ENCODE data around the gene RAPGEF1.

The RAPGEF1 gene

DNA sequence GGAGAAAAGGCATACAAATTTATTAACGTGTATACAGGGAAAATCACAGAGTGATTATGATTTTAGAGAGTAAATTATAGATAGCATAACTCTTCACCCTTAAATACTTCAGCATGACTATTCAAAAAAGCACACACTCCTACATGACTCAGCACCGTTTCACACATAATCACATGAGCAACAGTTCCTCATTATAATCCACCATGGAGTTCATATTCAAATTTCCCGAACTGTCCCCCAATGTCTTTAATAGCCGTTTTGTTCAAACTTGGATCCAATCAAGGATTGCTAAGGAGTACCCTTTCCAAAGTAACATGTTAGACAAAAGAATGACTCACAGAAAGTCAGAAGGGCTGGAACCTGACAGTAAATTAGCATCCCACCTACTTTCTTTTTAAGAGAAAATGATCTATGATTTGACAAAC is 32.1 kb downstream of the RAPGEF1 start:
- Histone ChIP-seq H3K9ac (ENCODE audit: low read length) (no peak overlapping the region), H3K23ac (ENCODE audit: low read length) (no peak overlapping the region), H3K27ac (ENCODE audit: low read depth, low read length) (no peak overlapping the region), H3K18ac (ENCODE audit: low read length) (no peak overlapping the region), H4K5ac (ENCODE audit: low read length) (no peak overlapping the region), H3K79me2 (ENCODE audit: control insufficient read depth, insufficient read depth, low read length) (peaks cover 26% of the 10 kb centered on the region), H3K79me1 (ENCODE audit: low read length) (peaks cover 10% of the 10 kb centered on the region), H3K27me3 (ENCODE audit: insufficient read depth, low read length, poor library complexity) (no peaks in the 10 kb centered on the region), H2BK15ac (replicated peaks; ENCODE audit: low read depth) (no peak overlapping the region), H3K4me3 (ENCODE audit: low read length) (no peak overlapping the region), H2BK5ac (ENCODE audit: low read length) (no peak overlapping the region), H3K36me3 (ENCODE audit: control insufficient read depth, insufficient read depth, low read length) (no peaks in the 10 kb centered on the region), H3K4me2 (ENCODE audit: low read length) (no peak overlapping the region), H3K4ac (ENCODE audit: low read depth, low read length) (no peak overlapping the region), H2AK5ac (ENCODE audit: low read length) (no peak overlapping the region), H2BK120ac (ENCODE audit: low read depth, low read length) (no peak overlapping the region), H3K4me1 (ENCODE audit: control insufficient read depth, low read depth, low read length) (peaks cover 7% of the 10 kb centered on the region), H4K8ac (ENCODE audit: low read depth, low read length) (no peak overlapping the region), H3K56ac (ENCODE audit: low read length) (no peak overlapping the region)
- no peak for DNase-seq
- no CpG with 5 or more reads among the region's 4 CpGs for WGBS (ENCODE audit: extremely low coverage, insufficient coverage, low lambda C conversion rate)

DNA sequence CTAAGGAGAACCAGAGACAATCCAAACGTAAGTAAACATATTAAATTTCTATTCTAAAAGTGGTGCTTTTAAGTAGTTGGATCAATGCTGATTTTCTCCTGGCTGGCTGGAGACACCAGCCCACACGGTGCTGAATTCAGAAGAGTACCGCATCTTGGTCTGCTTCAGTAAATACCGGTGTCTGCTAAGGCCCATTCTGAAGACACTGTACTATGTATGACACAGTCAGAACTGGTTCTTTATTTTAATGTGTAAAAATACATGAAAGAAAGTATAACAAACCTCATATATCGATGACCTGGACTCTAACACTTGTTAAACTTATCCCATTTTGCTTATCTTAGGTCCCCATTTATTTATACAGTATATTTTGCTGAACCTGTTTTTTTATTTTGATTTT is 32.8 kb downstream of the RAPGEF1 start:
- Histone ChIP-seq H3K79me1 (ENCODE audit: low read length) (peaks cover 9% of the 10 kb centered on the region), H3K4me3 (ENCODE audit: low read length) (no peak overlapping the region), H3K27ac (ENCODE audit: low read depth, low read length) (no peak overlapping the region), H3K23ac (ENCODE audit: low read length) (no peak overlapping the region), H3K79me2 (ENCODE audit: control insufficient read depth, insufficient read depth, low read length) (peaks cover 22% of the 10 kb centered on the region), H3K27me3 (ENCODE audit: insufficient read depth, low read length, poor library complexity) (no peaks in the 10 kb centered on the region), H2BK5ac (ENCODE audit: low read length) (no peak overlapping the region), H3K9ac (ENCODE audit: low read length) (no peak overlapping the region), H4K5ac (ENCODE audit: low read length) (no peak overlapping the region), H4K8ac (ENCODE audit: low read depth, low read length) (no peak overlapping the region), H3K4me1 (ENCODE audit: control insufficient read depth, low read depth, low read length) (peaks cover 6% of the 10 kb centered on the region), H3K4ac (ENCODE audit: low read depth, low read length) (no peak overlapping the region), H3K18ac (ENCODE audit: low read length) (no peak overlapping the region), H3K56ac (ENCODE audit: low read length) (no peak overlapping the region), H2BK15ac (replicated peaks; ENCODE audit: low read depth) (no peak overlapping the region), H2BK120ac (ENCODE audit: low read depth, low read length) (no peak overlapping the region), H3K4me2 (ENCODE audit: low read length) (no peak overlapping the region), H2AK5ac (ENCODE audit: low read length) (no peak overlapping the region), H3K36me3 (ENCODE audit: control insufficient read depth, insufficient read depth, low read length) (no peaks in the 10 kb centered on the region)
- no peak for DNase-seq
- WGBS (ENCODE audit: extremely low coverage, insufficient coverage, low lambda C conversion rate), result no CpG with 5 or more reads among the region's 5 CpGs

DNA sequence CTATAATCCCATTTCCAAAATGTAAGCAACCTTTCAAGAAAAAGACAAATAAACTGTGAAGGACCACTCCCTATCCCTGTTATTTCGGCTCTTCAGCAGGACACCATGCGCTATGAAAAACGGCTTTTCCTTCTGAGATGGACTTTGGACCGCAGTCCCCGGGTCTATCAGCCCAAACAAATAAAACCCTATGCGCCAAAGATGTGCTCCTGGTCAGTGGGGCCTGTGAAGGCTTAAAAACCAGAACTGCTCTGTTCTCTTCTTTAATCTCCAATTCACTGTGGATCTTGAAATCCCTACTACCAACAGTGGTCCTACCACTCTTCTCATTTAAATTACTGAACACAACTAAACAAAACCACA is 33.3 kb downstream of the RAPGEF1 start:
- no peak overlapping the region for H2BK5ac ChIP-seq (ENCODE audit: low read length)
- peaks cover 8% of the 10 kb centered on the region for H3K79me1 ChIP-seq (ENCODE audit: low read length)
- H3K4ac ChIP-seq (ENCODE audit: low read depth, low read length), result no peak overlapping the region
- DNase-seq, result no peak
- no peaks in the 10 kb centered on the region for H3K27me3 ChIP-seq (ENCODE audit: insufficient read depth, low read length, poor library complexity)
- peaks cover 19% of the 10 kb centered on the region for H3K79me2 ChIP-seq (ENCODE audit: control insufficient read depth, insufficient read depth, low read length)
- WGBS (ENCODE audit: extremely low coverage, insufficient coverage, low lambda C conversion rate), result no CpG with 5 or more reads among the region's 6 CpGs
- H2BK120ac ChIP-seq (ENCODE audit: low read depth, low read length), result peak overlapping the region; percentile 49
- H2BK15ac ChIP-seq (replicated peaks; ENCODE audit: low read depth), result no peak overlapping the region
- no peak overlapping the region for H4K8ac ChIP-seq (ENCODE audit: low read depth, low read length)
- peak overlapping the region; percentile 40 for H3K18ac ChIP-seq (ENCODE audit: low read length)
- H3K4me1 ChIP-seq (ENCODE audit: control insufficient read depth, low read depth, low read length), result peaks cover 6% of the 10 kb centered on the region
- H3K4me2 ChIP-seq (ENCODE audit: low read length), result no peak overlapping the region
- no peak overlapping the region for H3K23ac ChIP-seq (ENCODE audit: low read length)
- no peaks in the 10 kb centered on the region for H3K36me3 ChIP-seq (ENCODE audit: control insufficient read depth, insufficient read depth, low read length)
- no peak overlapping the region for H3K4me3 ChIP-seq (ENCODE audit: low read length)
- no peak overlapping the region for H3K9ac ChIP-seq (ENCODE audit: low read length)
- no peak overlapping the region for H3K56ac ChIP-seq (ENCODE audit: low read length)
- no peak overlapping the region for H2AK5ac ChIP-seq (ENCODE audit: low read length)
- H3K27ac ChIP-seq (ENCODE audit: low read depth, low read length), result no peak overlapping the region
- no peak overlapping the region for H4K5ac ChIP-seq (ENCODE audit: low read length)

- Histone ChIP-seq H3K18ac (ENCODE audit: low read length) (no peak overlapping the region), H4K8ac (ENCODE audit: low read depth, low read length) (no peak overlapping the region), H4K5ac (ENCODE audit: low read length) (no peak overlapping the region), H2BK5ac (ENCODE audit: low read length) (no peak overlapping the region), H2AK5ac (ENCODE audit: low read length) (no peak overlapping the region), H3K36me3 (ENCODE audit: control insufficient read depth, insufficient read depth, low read length) (no peaks in the 10 kb centered on the region), H2BK120ac (ENCODE audit: low read depth, low read length) (no peak overlapping the region), H2BK15ac (replicated peaks; ENCODE audit: low read depth) (no peak overlapping the region), H3K79me2 (ENCODE audit: control insufficient read depth, insufficient read depth, low read length) (peaks cover 19% of the 10 kb centered on the region), H3K56ac (ENCODE audit: low read length) (no peak overlapping the region), H3K27me3 (ENCODE audit: insufficient read depth, low read length, poor library complexity) (no peaks in the 10 kb centered on the region), H3K79me1 (ENCODE audit: low read length) (peaks cover 8% of the 10 kb centered on the region), H3K4me3 (ENCODE audit: low read length) (no peak overlapping the region), H3K23ac (ENCODE audit: low read length) (no peak overlapping the region), H3K4me2 (ENCODE audit: low read length) (no peak overlapping the region), H3K4ac (ENCODE audit: low read depth, low read length) (no peak overlapping the region), H3K4me1 (ENCODE audit: control insufficient read depth, low read depth, low read length) (peaks cover 6% of the 10 kb centered on the region), H3K27ac (ENCODE audit: low read depth, low read length) (no peak overlapping the region), H3K9ac (ENCODE audit: low read length) (no peak overlapping the region)
- DNase-seq, result no peak
- WGBS (ENCODE audit: extremely low coverage, insufficient coverage, low lambda C conversion rate), result no CpG with 5 or more reads among the region's 4 CpGs
Measured at GRCh38 chr9:131704988-131705387, 34.9 kb downstream of the RAPGEF1 start.

DNA sequence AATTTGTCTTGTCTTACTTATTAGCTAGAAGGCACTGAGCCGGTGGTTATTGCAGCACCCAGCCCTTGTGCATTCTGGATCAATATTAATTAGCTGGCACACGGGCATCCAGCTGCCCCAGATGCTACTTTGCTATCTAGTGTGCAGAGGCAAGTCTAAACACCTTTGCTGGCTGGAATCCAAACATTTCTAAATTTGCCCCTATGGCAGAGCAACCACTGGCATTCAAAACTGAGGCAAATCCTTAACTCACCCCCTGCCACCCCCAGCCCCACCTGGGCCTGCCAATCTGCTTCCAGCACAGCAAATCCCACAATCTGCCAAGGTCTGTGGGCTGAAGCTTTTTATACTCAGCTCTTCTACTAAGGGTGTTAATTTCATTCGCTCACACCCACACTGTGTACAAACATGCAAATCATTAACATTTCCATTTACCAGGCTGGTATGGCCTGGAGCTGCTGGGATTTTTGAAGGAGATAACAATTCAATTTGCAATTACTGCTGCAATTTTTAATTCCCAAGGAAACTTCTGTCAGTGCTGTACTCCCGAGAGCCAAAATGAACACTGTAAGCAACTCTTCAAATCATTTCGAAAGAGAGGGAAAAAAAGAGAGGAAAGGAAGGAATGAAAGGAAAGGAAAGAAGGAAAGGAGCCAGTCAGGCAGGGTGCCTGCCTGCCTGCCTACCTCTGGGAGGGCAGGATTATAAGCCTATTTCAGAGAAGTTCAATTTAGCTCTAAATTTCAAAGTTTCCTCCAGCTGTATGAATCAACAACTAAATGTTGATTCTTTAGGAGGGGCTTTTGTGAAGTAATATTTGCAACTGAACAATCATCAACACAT is 35.5 kb downstream of the RAPGEF1 start:
- no peak overlapping the region for H2AK5ac ChIP-seq (ENCODE audit: low read length)
- no peak overlapping the region for H3K27ac ChIP-seq (ENCODE audit: low read depth, low read length)
- no peak overlapping the region for H2BK5ac ChIP-seq (ENCODE audit: low read length)
- H3K56ac ChIP-seq (ENCODE audit: low read length), result no peak overlapping the region
- H3K27me3 ChIP-seq (ENCODE audit: insufficient read depth, low read length, poor library complexity), result no peaks in the 10 kb centered on the region
- no peak overlapping the region for H3K18ac ChIP-seq (ENCODE audit: low read length)
- no peak overlapping the region for H3K4me3 ChIP-seq (ENCODE audit: low read length)
- H3K23ac ChIP-seq (ENCODE audit: low read length), result no peak overlapping the region
- WGBS (ENCODE audit: extremely low coverage, insufficient coverage, low lambda C conversion rate), result no CpG with 5 or more reads among the region's 5 CpGs
- no peaks in the 10 kb centered on the region for H3K36me3 ChIP-seq (ENCODE audit: control insufficient read depth, insufficient read depth, low read length)
- no peak overlapping the region for H2BK15ac ChIP-seq (replicated peaks; ENCODE audit: low read depth)
- no peak overlapping the region for H3K9ac ChIP-seq (ENCODE audit: low read length)
- H3K79me1 ChIP-seq (ENCODE audit: low read length), result peaks cover 8% of the 10 kb centered on the region
- DNase-seq, result no peak
- peaks cover 6% of the 10 kb centered on the region for H3K4me1 ChIP-seq (ENCODE audit: control insufficient read depth, low read depth, low read length)
- no peak overlapping the region for H4K8ac ChIP-seq (ENCODE audit: low read depth, low read length)
- no peak overlapping the region for H3K4me2 ChIP-seq (ENCODE audit: low read length)
- no peak overlapping the region for H2BK120ac ChIP-seq (ENCODE audit: low read depth, low read length)
- H3K4ac ChIP-seq (ENCODE audit: low read depth, low read length), result no peak overlapping the region
- no peak overlapping the region for H4K5ac ChIP-seq (ENCODE audit: low read length)
- peaks cover 23% of the 10 kb centered on the region for H3K79me2 ChIP-seq (ENCODE audit: control insufficient read depth, insufficient read depth, low read length)

DNA sequence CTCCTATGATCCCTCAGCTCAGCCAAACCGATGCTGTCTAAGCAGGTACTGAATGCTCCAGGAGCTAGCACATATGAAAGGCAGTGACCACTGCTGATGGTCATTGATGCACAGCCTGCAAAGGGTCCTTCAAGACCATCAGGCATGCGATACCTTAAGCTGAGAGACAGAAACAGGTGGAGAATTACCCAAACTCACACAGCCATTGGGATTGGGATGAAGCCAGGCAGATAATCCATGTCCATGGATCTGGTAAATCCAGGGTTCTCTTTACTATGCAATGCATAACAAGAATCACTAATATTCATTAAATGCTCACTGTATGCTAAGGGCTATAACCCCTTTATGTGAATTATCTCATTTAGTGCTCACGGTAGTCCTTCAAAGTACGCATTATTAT is 36.2 kb downstream of the RAPGEF1 start:
- Histone ChIP-seq H3K56ac (ENCODE audit: low read length) (no peak overlapping the region), H2BK120ac (ENCODE audit: low read depth, low read length) (no peak overlapping the region), H3K27me3 (ENCODE audit: insufficient read depth, low read length, poor library complexity) (no peaks in the 10 kb centered on the region), H3K27ac (ENCODE audit: low read depth, low read length) (no peak overlapping the region), H2BK15ac (replicated peaks; ENCODE audit: low read depth) (no peak overlapping the region), H3K9ac (ENCODE audit: low read length) (no peak overlapping the region), H3K4me3 (ENCODE audit: low read length) (no peak overlapping the region), H3K79me2 (ENCODE audit: control insufficient read depth, insufficient read depth, low read length) (peaks cover 23% of the 10 kb centered on the region), H3K4ac (ENCODE audit: low read depth, low read length) (no peak overlapping the region), H3K23ac (ENCODE audit: low read length) (no peak overlapping the region), H2AK5ac (ENCODE audit: low read length) (no peak overlapping the region), H3K79me1 (ENCODE audit: low read length) (peaks cover 8% of the 10 kb centered on the region), H4K8ac (ENCODE audit: low read depth, low read length) (no peak overlapping the region), H3K4me1 (ENCODE audit: control insufficient read depth, low read depth, low read length) (peaks cover 8% of the 10 kb centered on the region), H3K18ac (ENCODE audit: low read length) (no peak overlapping the region), H3K4me2 (ENCODE audit: low read length) (no peak overlapping the region), H4K5ac (ENCODE audit: low read length) (no peak overlapping the region), H2BK5ac (ENCODE audit: low read length) (no peak overlapping the region), H3K36me3 (ENCODE audit: control insufficient read depth, insufficient read depth, low read length) (no peaks in the 10 kb centered on the region)
- no peak for DNase-seq
- no CpG with 5 or more reads among the region's 4 CpGs for WGBS (ENCODE audit: extremely low coverage, insufficient coverage, low lambda C conversion rate)
